HFFc6 (cell line): ENCODE measurements around the gene RFC4. TPM values are rescaled to one million over a fixed set of nuclear protein-coding genes. Genes with fewer than 3 reads are reported as not detected.

ENCODE experiments used
- DNase-seq: peaks from one replicate; pipeline ENCODE4 v3.0.0-alpha.2; 2018
- H3K27ac Mint-ChIP-seq: 2 replicates; pipeline ENCODE4 v1.8.0; 2020; ENCODE audit warnings: mild to moderate bottlenecking, mixed read lengths
- H3K27me3 Mint-ChIP-seq: 2 replicates; pipeline ENCODE4 v1.8.0; 2021; ENCODE audit warnings: mild to moderate bottlenecking, moderate library complexity, mixed read lengths; ENCODE audit not compliant: insufficient read depth
- H3K36me3 Mint-ChIP-seq: 2 replicates; pipeline ENCODE4 v1.8.0; 2021; ENCODE audit warnings: low read depth, mixed read lengths
- H3K4me1 Mint-ChIP-seq: 2 replicates; pipeline ENCODE4 v1.8.0; 2020; ENCODE audit warnings: low read depth, mixed read lengths
- H3K4me3 Mint-ChIP-seq: 2 replicates; pipeline ENCODE4 v1.8.0; 2020; ENCODE audit warnings: mild to moderate bottlenecking, moderate library complexity, mixed read lengths
- H3K9me3 Mint-ChIP-seq: 2 replicates; pipeline ENCODE4 v1.8.0; 2020; ENCODE audit warnings: mild to moderate bottlenecking, mixed read lengths
- microRNA-seq: library from miRNA; unstranded; fragments of <30 nt; microRNA quantifications from one replicate; pipeline ENCODE4, GENCODE V29; 2019
- total RNA-seq, 6 experiments: library from RNA; stranded (reverse); fragmentation: NEBNext Ultra II Directional; extraction: Animal tissue kit (Norgen Biotek cat#: 25700); gene quantifications; 2 replicates in 1 of 6; 3 replicates in 5 of 6; pipeline ENCODE4 v1.2.3, GENCODE V29; 2021
- TF ChIP-seq, protein P1 (sequence below): fragments of 200-600 bp; sonication (generic); IDR thresholded peaks from 2 replicates; pipeline ENCODE4 v1.5.0; 2021; ENCODE audit warnings: antibody characterized with exemption, mild to moderate bottlenecking

RFC4 gene
- total RNA-seq, 6 experiments from 2014 or later: 13.3 to 27.9 (median 25.7) TPM

DNA sequence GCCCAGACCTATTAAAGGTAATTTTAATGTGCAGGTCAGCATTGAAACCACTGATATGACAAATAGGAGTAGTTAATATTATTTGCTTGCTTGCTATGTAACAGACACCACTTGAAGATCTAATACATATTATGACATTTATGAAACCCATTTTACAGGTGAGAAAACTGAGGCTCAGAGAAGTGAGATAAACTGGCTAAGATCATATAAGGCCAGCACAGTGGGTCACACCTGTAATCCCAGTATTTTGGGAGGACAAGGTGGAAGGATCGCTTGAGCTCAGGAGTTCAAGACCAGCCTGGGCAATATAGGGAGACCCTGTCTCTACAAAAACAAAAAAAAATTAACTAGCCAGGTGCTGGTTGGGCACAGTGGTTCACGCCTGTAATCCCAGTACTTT lies 56.0 kb downstream of the RFC4 start:
- Mint-ChIP-seq H3K27me3 (peaks cover 3% of the 10 kb centered on the region; the same call in 1 of the 2 replicates), H3K9me3 (no peaks in the 10 kb centered on the region), H3K4me1 (peaks cover 46% of the 10 kb centered on the region), H3K4me3 (no peak overlapping the region), H3K36me3 (no peaks in the 10 kb centered on the region), H3K27ac (no peak overlapping the region)
- TF ChIP-seq, protein P1, sequence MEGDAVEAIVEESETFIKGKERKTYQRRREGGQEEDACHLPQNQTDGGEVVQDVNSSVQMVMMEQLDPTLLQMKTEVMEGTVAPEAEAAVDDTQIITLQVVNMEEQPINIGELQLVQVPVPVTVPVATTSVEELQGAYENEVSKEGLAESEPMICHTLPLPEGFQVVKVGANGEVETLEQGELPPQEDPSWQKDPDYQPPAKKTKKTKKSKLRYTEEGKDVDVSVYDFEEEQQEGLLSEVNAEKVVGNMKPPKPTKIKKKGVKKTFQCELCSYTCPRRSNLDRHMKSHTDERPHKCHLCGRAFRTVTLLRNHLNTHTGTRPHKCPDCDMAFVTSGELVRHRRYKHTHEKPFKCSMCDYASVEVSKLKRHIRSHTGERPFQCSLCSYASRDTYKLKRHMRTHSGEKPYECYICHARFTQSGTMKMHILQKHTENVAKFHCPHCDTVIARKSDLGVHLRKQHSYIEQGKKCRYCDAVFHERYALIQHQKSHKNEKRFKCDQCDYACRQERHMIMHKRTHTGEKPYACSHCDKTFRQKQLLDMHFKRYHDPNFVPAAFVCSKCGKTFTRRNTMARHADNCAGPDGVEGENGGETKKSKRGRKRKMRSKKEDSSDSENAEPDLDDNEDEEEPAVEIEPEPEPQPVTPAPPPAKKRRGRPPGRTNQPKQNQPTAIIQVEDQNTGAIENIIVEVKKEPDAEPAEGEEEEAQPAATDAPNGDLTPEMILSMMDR: no peak
- no peak for DNase-seq

DNA sequence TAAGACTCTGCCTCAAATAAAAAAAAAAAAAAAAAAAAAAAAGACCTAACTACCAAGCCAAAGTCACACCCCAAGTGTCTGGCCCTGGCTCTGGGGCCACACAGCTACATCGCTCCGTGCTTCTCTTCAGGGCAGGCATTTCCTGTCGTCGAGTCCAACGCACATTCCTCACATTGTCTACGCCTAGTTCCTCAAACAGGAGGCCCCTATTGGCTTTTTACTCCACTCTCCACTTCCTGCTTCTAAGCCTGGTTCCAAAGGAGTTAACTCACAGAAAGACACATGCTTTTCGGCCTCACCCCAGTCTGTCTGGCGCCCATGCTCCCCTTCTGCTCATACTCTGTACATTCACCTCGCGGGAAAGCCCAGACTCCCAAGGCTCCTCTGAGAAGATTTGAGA lies 60.3 kb downstream of the RFC4 start:
- H3K27me3 Mint-ChIP-seq: peaks cover 2% of the 10 kb centered on the region
- no peaks in the 10 kb centered on the region for H3K9me3 Mint-ChIP-seq
- TF ChIP-seq, protein P1: no peak
- H3K4me3 Mint-ChIP-seq: peak overlapping the region; percentile 41
- H3K27ac Mint-ChIP-seq: peak overlapping the region; percentile 90
- peaks cover 17% of the 10 kb centered on the region for H3K4me1 Mint-ChIP-seq
- DNase-seq: peak; percentile 84
- H3K36me3 Mint-ChIP-seq: no peaks in the 10 kb centered on the region

DNA sequence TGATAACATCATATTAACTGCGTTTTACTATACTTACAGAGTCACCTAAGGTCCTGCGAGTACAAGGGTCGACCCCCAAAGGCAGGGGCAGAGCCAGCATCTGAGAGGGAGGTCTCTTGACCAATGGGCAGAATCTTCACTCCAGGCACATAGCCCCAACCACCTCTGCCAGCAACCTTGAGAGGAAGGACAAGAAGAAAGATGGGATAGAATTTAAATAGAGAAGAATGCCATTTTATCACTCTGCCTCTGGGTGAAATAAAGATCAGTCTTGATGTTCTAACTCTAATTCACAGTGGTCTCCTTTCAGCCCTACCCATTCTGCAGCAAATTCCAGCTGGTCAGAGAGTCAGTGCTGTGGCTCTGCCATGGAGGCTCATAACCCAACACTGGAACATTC lies 62.6 kb downstream of the RFC4 start:
- no peaks in the 10 kb centered on the region for H3K9me3 Mint-ChIP-seq
- H3K27ac Mint-ChIP-seq: no peak overlapping the region
- peaks cover 6% of the 10 kb centered on the region; the same call in 1 of the 2 replicates for H3K27me3 Mint-ChIP-seq
- no peak overlapping the region for H3K4me3 Mint-ChIP-seq
- no peak for DNase-seq
- no peaks in the 10 kb centered on the region for H3K36me3 Mint-ChIP-seq
- TF ChIP-seq, protein P1: no peak
- peaks cover 17% of the 10 kb centered on the region for H3K4me1 Mint-ChIP-seq

DNA sequence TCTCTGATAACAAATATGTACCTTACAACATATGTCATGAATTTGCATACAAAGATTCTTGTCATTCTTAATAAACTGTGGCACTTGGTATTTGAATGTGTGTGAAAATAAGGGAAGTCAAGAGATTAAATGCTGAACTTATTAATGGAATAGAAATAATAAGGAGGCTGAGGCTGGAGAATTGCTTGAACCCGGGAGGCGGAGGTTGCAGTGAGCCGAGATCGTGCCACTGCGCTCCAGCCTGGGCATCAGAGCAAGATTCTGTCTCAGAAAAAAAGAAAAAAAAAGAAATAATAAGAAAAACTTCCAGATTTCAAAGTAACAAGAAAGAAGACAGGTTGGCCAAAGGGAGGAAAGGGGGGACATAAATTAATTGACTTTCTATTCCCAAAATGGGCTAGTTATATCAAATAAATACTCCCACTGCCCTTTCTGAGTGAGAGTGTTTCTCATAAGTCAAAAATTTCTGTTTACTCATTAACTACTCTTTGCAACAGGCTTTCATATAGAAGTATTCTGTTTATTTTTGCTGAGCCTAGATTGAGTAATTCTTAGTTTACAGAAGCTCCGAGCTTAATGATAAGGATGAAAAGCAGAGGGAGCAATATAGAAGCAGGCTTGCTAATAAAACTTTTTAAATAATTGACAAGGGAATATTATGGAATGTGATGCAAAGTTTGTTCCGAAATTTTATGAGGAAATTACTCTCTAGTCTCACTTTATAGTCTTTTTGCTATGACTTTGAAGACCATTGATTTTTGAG lies 63.5 kb downstream of the RFC4 start:
- H3K9me3 Mint-ChIP-seq: no peaks in the 10 kb centered on the region
- H3K27me3 Mint-ChIP-seq: peaks cover 6% of the 10 kb centered on the region; the same call in 1 of the 2 replicates
- H3K4me3 Mint-ChIP-seq: no peak overlapping the region
- DNase-seq: no peak
- no peak overlapping the region for H3K27ac Mint-ChIP-seq
- TF ChIP-seq, protein P1: no peak
- H3K4me1 Mint-ChIP-seq: peaks cover 11% of the 10 kb centered on the region
- H3K36me3 Mint-ChIP-seq: no peaks in the 10 kb centered on the region

Small RNA genes within 50 kb of the gene (microRNA-seq; reads per million reads assigned to microRNA genes)
- 67.2 reads per million, percentile 45 among the genes with 10 or more reads in this experiment for gene MIR1248

Other genes with a start within 250 kb of the RFC4 start
- gene TBCCD1, start 239.1 kb downstream of the RFC4 start, total RNA-seq: 1 to 10 TPM; 4.8 to 8.0 (median 6.0) TPM
- 10 to 100 TPM; 76.8 to 94.0 (median 84.2) TPM for gene DNAJB11, start 235.8 kb downstream of the RFC4 start, total RNA-seq
- not detected for gene AHSG, start 193.4 kb downstream of the RFC4 start, total RNA-seq
- gene FETUB, start 166.1 kb downstream of the RFC4 start, total RNA-seq: not detected
- not detected for gene HRG, start 140.5 kb downstream of the RFC4 start, total RNA-seq
- gene KNG1, start 89.1 kb downstream of the RFC4 start, total RNA-seq: not detected
- gene EIF4A2, start 22.9 kb downstream of the RFC4 start, total RNA-seq: 100 to 1,000 TPM; 249 to 363 (median 264) TPM
- not detected for gene ADIPOQ, start 36.2 kb upstream of the RFC4 start, total RNA-seq
- 1 to 10 TPM in 5 of 6 experiments, under 1 TPM in 1; 0.88 to 2.6 (median 1.9) TPM for gene ST6GAL1, start 124.0 kb upstream of the RFC4 start, total RNA-seq